ENCODE results near the gene PCDH17. TPM values are rescaled to one million over a fixed set of nuclear protein-coding genes. Genes with fewer than 3 reads are reported as not detected.

Gene PCDH17
- total RNA-seq, 3 donors from 2014 or later, result 0.93 to 4.8 (median 1.1) TPM

DNA sequence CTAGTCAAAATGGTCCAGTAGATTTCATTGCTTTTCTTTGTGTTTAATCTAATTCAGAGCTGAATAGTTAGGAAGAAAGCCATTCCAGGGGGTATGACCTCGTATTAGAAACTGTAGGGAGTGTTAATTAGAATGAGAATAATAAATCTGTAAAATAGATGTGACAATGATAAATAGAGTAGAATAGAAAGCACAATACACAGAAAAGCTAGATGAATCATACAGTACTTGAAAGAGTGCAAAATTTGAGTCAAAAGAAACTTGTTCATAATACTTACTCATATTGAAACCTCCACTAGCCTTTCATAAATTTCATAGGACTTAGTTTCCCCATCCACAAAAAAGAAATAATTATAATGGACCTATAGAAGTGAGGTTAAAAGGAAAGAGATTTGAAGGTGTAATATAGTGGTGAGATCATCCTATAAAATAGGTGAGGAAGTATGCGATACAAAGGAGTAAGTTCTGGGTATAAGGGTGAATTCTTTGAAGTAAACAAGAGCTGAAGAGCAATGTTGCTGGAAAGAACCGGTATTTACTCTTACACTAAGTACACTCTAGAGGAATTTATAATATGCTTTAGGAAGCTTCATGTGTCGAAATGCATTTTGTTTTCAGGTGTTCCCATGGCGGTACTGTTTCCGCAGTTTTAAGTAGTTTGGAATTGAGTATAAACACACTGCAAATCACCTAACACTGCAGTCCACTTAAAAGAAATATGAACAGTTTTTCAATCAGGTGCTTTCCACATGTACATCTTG lies 21.9 kb downstream of the PCDH17 start:
- Histone ChIP-seq H3K4me3 (no peak overlapping the region), H3K36me3 (ENCODE audit: low read depth) (no peaks in the 10 kb centered on the region), H3K9me3 (no peaks in the 10 kb centered on the region), H3K4me1 (ENCODE audit: low read depth) (no peaks in the 10 kb centered on the region)
- TF ChIP-seq, protein P1, sequence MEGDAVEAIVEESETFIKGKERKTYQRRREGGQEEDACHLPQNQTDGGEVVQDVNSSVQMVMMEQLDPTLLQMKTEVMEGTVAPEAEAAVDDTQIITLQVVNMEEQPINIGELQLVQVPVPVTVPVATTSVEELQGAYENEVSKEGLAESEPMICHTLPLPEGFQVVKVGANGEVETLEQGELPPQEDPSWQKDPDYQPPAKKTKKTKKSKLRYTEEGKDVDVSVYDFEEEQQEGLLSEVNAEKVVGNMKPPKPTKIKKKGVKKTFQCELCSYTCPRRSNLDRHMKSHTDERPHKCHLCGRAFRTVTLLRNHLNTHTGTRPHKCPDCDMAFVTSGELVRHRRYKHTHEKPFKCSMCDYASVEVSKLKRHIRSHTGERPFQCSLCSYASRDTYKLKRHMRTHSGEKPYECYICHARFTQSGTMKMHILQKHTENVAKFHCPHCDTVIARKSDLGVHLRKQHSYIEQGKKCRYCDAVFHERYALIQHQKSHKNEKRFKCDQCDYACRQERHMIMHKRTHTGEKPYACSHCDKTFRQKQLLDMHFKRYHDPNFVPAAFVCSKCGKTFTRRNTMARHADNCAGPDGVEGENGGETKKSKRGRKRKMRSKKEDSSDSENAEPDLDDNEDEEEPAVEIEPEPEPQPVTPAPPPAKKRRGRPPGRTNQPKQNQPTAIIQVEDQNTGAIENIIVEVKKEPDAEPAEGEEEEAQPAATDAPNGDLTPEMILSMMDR (IDR thresholded peaks at IDR 0.05), result no peak
- no peak for DNase-seq
- intact Hi-C loops (cut with DNase I, micrococcal nuclease), result no loop called here
- no peak for ATAC-seq

DNA sequence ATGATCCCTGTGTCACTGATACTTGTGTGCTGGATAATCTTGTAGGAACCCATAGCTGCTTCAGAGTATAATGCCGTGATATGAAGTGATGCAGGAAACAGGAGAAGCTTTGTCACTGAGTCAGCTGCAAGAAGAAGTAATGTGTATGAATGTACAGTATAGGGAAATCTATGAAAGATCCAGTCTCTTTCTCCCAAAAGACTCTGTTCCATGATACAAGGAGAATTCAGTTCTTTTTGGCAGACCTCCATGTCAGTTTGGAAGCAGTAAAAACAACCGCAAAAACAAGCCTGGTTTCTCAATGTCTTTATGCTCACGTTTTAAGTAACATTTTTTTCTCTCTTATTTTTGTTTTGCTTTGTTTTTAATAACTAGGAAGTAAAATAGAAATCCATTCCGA lies 33.9 kb downstream of the PCDH17 start:
- no peak overlapping the region for H3K4me3 ChIP-seq
- TF ChIP-seq, protein P1 (IDR thresholded peaks at IDR 0.05), result no peak
- no peaks in the 10 kb centered on the region for H3K9me3 ChIP-seq
- no peaks in the 10 kb centered on the region for H3K36me3 ChIP-seq (ENCODE audit: low read depth)
- no peak for ATAC-seq
- intact Hi-C loops (cut with DNase I, micrococcal nuclease), result no loop called here
- no peaks in the 10 kb centered on the region for H3K4me1 ChIP-seq (ENCODE audit: low read depth)
- no peak for DNase-seq

DNA sequence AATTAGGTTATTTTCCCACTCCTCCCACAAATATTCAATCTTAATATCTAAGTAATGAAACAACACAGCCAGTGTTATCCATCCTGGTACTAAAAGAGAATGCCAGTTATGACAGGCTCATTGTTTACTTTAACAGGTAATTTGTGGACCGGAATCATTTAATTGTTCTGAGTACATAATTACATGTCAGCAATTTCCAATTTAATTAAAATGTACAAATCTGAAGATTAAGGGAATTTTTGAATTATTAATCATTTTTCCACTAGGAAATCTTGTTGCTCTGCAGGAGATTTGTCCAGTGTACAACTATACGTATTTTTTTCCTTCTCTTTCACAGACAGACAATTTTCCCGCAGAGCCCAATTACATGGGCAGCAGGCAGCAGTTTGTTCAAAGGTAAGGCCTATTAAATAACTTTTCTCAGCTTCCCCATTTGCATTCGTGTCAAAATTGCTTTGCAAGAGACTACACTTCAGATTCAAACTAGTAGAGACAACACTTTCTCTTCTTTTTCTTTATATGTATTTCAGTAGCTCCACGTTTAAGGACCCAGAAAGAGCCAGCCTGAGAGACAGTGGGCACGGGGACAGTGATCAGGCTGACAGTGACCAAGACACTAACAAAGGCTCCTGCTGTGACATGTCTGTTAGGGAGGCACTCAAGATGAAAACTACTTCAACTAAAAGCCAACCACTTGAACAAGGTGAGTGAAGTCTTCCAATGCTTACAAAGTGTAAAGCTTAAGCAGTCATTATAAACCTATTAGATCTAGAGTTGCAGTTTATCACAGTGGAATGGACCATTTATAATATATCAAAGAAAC lies 34.8 kb downstream of the PCDH17 start:
- H3K9me3 ChIP-seq, result no peaks in the 10 kb centered on the region
- H3K4me3 ChIP-seq, result no peak overlapping the region
- TF ChIP-seq, protein P1 (IDR thresholded peaks at IDR 0.05), result no peak
- no peaks in the 10 kb centered on the region for H3K36me3 ChIP-seq (ENCODE audit: low read depth)
- no peak for DNase-seq
- no peak for ATAC-seq
- intact Hi-C loops (cut with DNase I, micrococcal nuclease), result no loop called here
- no peaks in the 10 kb centered on the region for H3K4me1 ChIP-seq (ENCODE audit: low read depth)

DNA sequence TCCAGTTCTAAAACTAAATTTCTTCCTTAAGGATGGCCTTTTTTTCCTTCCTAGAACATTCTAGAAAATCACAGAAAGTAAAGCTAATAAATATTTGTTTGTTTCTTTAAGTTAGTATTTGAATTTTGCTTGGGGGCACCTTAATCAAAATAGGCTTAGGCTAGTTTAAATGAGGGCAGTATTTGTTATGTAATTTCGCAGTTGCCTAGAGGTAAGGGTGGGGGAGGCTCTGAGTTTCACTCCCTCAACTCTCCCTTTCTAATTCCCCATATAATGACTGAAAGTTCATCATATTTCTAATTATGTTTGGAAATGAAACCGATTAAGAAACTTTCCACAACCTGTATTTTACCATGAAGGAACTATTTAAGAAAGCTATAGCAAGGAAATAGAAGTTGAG lies 40.6 kb downstream of the PCDH17 start:
- TF ChIP-seq, protein P1 (IDR thresholded peaks at IDR 0.05), result no peak
- DNase-seq (no peak), ATAC-seq (no peak)
- intact Hi-C loops (cut with DNase I, micrococcal nuclease), result no loop called here
- Histone ChIP-seq H3K36me3 (ENCODE audit: low read depth) (no peaks in the 10 kb centered on the region), H3K4me3 (no peak overlapping the region), H3K4me1 (ENCODE audit: low read depth) (no peaks in the 10 kb centered on the region), H3K9me3 (peaks cover 8% of the 10 kb centered on the region)

DNA sequence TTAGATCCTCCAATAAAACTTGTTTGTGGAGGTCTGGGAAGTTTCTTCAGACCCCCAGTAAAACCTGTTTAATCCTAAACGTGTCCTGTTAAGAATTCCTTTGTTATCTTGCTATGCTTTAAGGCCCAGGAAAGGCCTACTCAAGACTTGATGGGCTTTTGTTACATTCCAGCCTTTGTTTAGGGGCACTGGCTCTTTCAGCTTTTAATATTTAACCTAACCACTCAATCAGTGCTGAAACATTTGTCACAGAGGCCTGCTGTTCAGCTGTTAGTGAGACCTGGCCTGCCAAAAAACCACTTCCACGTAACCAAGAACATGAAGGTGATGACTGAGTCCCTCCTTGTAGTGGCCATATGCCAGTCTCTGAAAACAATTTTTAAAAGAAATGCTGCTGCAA lies 41.7 kb downstream of the PCDH17 start:
- H3K4me1 ChIP-seq (ENCODE audit: low read depth), result no peaks in the 10 kb centered on the region

More for the DNA sequence above, 41.7 kb downstream of the PCDH17 start:
- no peak for DNase-seq
- Histone ChIP-seq H3K4me3 (no peak overlapping the region), H3K36me3 (ENCODE audit: low read depth) (no peaks in the 10 kb centered on the region), H3K9me3 (peaks cover 8% of the 10 kb centered on the region)
- TF ChIP-seq, protein P1 (IDR thresholded peaks at IDR 0.05), result no peak
- intact Hi-C loops (cut with DNase I, micrococcal nuclease), result no loop called here
- no peak for ATAC-seq

Data from mucosa of descending colon (tissue), 3 donors.